ENCODE results near the gene IGF2. TPM values are rescaled to one million over a fixed set of nuclear protein-coding genes. Genes with fewer than 3 reads are reported as not detected.

The IGF2 gene
- total and polyA plus RNA-seq, 2 donors (not counting 1 experiment from before 2014, with no cell fraction given): not detected

GRCh38 chr11:2095542-2095941, 43.6 kb downstream of the IGF2 start:
- no peak for DNase-seq
- H3K27me3 Mint-ChIP-seq: peaks cover 15% of the 10 kb centered on the region

GRCh38 chr11:2095198-2095520, 44.0 kb downstream of the IGF2 start:
- Mint-ChIP-seq H3K9me3 (ENCODE audit: insufficient read depth) (no peaks in the 10 kb centered on the region), H3K4me3 (no peak overlapping the region), H3K27ac (no peak overlapping the region), H3K27me3 (peaks cover 15% of the 10 kb centered on the region), H3K4me1 (no peaks in the 10 kb centered on the region)
- H3K27ac ChIP-seq (ENCODE audit: low read length in 2 of 2): no peak overlapping the region
- H4K20me1 ChIP-seq (ENCODE audit: control insufficient read depth, insufficient read depth, low read length, poor library complexity, severe bottlenecking): no peaks in the 10 kb centered on the region
- DNase-seq (no peak), ATAC-seq (ENCODE audit: low read depth) (no peak)
- intact Hi-C loops (cut with micrococcal nuclease): no loop called here
- H3K9ac ChIP-seq (ENCODE audit: low read length): no peak overlapping the region
- TF ChIP-seq CTCF (IDR thresholded peaks at IDR 0.05) (no peak), EZH2 (IDR thresholded peaks at IDR 0.05; ENCODE audit: borderline replicate concordance, insufficient read depth, low read depth, low read length, poor library complexity, severe bottlenecking) (no peak)
- CTCF ChIA-PET: no interaction called here
- no peak overlapping the region for H3K4me2 ChIP-seq (replicated peaks; ENCODE audit: low read depth, low read length, poor library complexity, severe bottlenecking)
- H3K36me3 ChIP-seq (replicated peaks in 1 of 2; ENCODE audit: control extremely low read depth in 1 of 2, control insufficient read depth in 1 of 2, extremely low read depth in 1 of 2, insufficient read depth in 2 of 2, low read length in 1 of 2): no peaks in the 10 kb centered on the region
- H3K27me3 ChIP-seq (replicated peaks in 1 of 4; ENCODE audit: control extremely low read depth in 1 of 4, control insufficient read depth in 3 of 4, insufficient read depth in 4 of 4, low read length in 3 of 4): peaks cover 0 to 7% (median 1%) of the 10 kb centered on the region in 4 experiments
- WGBS (ENCODE audit: insufficient coverage): 100% methylated on average over 1 of the region's 6 CpGs
- H2AFZ ChIP-seq (ENCODE audit: insufficient read depth, low read depth, low read length, poor library complexity, severe bottlenecking): no peak overlapping the region
- no peak overlapping the region for H3K4me3 ChIP-seq (ENCODE audit: control extremely low read depth in 1 of 5, extremely low read depth in 1 of 5, insufficient read depth in 1 of 5, low read depth in 2 of 5, low read length in 4 of 5)
- peaks cover 0 to 2% of the 10 kb centered on the region in 2 donors for H3K4me1 ChIP-seq (ENCODE audit: control insufficient read depth in 2 of 2, insufficient read depth in 2 of 2, low read length in 2 of 2)
- peaks cover 0 to 11% (median 0%) of the 10 kb centered on the region in 3 donors for H3K9me3 ChIP-seq (ENCODE audit: control extremely low read depth in 1 of 3, control insufficient read depth in 2 of 3, insufficient read depth in 1 of 3, low read length in 2 of 3)
- POLR2A ChIA-PET: no interaction called here
- H3K79me2 ChIP-seq (ENCODE audit: control insufficient read depth, insufficient read depth, low read length): no peaks in the 10 kb centered on the region

More at GRCh38 chr11:2095542-2095941, 43.6 kb downstream of the IGF2 start:
- no peaks in the 10 kb centered on the region for H4K20me1 ChIP-seq (ENCODE audit: control insufficient read depth, insufficient read depth, low read length, poor library complexity, severe bottlenecking)
- no peaks in the 10 kb centered on the region for H3K36me3 ChIP-seq (replicated peaks in 1 of 2; ENCODE audit: control extremely low read depth in 1 of 2, control insufficient read depth in 1 of 2, extremely low read depth in 1 of 2, insufficient read depth in 2 of 2, low read length in 1 of 2)
- no peak for TF ChIP-seq EZH2 (IDR thresholded peaks at IDR 0.05; ENCODE audit: borderline replicate concordance, insufficient read depth, low read depth, low read length, poor library complexity, severe bottlenecking)
- no peak for TF ChIP-seq CTCF (IDR thresholded peaks at IDR 0.05)
- peaks cover 0 to 2% of the 10 kb centered on the region in 2 donors for H3K4me1 ChIP-seq (ENCODE audit: control insufficient read depth in 2 of 2, insufficient read depth in 2 of 2, low read length in 2 of 2)
- Mint-ChIP-seq H3K4me1 (no peaks in the 10 kb centered on the region), H3K9me3 (ENCODE audit: insufficient read depth) (no peaks in the 10 kb centered on the region), H3K4me3 (no peak overlapping the region), H3K27ac (no peak overlapping the region)
- peaks cover 0 to 11% (median 0%) of the 10 kb centered on the region in 3 donors for H3K9me3 ChIP-seq (ENCODE audit: control extremely low read depth in 1 of 3, control insufficient read depth in 2 of 3, insufficient read depth in 1 of 3, low read length in 2 of 3)
- H3K4me2 ChIP-seq (replicated peaks; ENCODE audit: low read depth, low read length, poor library complexity, severe bottlenecking): no peak overlapping the region
- intact Hi-C loops (cut with micrococcal nuclease): no loop called here
- no peak overlapping the region for H3K4me3 ChIP-seq (ENCODE audit: control extremely low read depth in 1 of 5, extremely low read depth in 1 of 5, insufficient read depth in 1 of 5, low read depth in 2 of 5, low read length in 4 of 5)
- WGBS (ENCODE audit: insufficient coverage): 78% methylated on average over 7 of the region's 7 CpGs
- H3K27ac ChIP-seq (ENCODE audit: low read length in 2 of 2): no peak overlapping the region
- H3K79me2 ChIP-seq (ENCODE audit: control insufficient read depth, insufficient read depth, low read length): no peaks in the 10 kb centered on the region
- no peak overlapping the region for H2AFZ ChIP-seq (ENCODE audit: insufficient read depth, low read depth, low read length, poor library complexity, severe bottlenecking)
- CTCF ChIA-PET: no interaction called here
- POLR2A ChIA-PET: no interaction called here
- H3K9ac ChIP-seq (ENCODE audit: low read length): no peak overlapping the region
- peaks cover 0 to 7% (median 1%) of the 10 kb centered on the region in 4 experiments for H3K27me3 ChIP-seq (replicated peaks in 1 of 4; ENCODE audit: control extremely low read depth in 1 of 4, control insufficient read depth in 3 of 4, insufficient read depth in 4 of 4, low read length in 3 of 4)
- no peak for ATAC-seq (ENCODE audit: low read depth)

Data from B cell (primary cell).